NOMO-1 treated with dmso at 0.1 percent for 144 hours (cell line): ENCODE data around the gene ABHD17A.

Source experiments
- DNase-seq: peaks from one replicate; lab custom pipeline; 2025; ENCODE audit not compliant: unreplicated experiment; lab: John Stamatoyannopoulos, UW

The ABHD17A gene

GRCh38 chr19:1865172-1866010 lies 19.9 kb downstream of the ABHD17A start:
- no peak for DNase-seq

- peak; percentile 46 for DNase-seq
Measured at GRCh38 chr19:1864480-1865171, 20.7 kb downstream of the ABHD17A start.

- peak; percentile 87 for DNase-seq
Measured at GRCh38 chr19:1863638-1864479, 21.4 kb downstream of the ABHD17A start.

DNA sequence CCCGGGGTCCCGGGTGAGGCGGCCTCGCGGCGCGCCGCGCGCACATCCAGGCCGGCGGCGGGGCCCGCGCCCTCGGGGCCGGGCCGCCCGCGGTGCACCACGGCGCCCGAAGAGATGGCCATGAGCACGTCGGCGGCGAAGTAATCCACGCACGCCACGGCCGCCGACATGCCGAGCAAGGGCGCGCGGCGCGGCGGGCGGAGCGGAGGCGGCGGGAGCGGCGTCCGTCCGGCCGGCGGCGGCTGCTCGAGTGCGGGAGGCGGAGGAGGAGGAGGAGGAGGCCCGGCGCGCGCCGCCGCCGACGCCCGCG lies 22.0 kb downstream of the ABHD17A start, which contains the start of gene KLF16:
TSS of gene KLF16 (minus strand) at position 252 of the 310 bp plus-strand sequence. CDS start at position 170, 82 bp downstream.
- no peak for DNase-seq

DNA sequence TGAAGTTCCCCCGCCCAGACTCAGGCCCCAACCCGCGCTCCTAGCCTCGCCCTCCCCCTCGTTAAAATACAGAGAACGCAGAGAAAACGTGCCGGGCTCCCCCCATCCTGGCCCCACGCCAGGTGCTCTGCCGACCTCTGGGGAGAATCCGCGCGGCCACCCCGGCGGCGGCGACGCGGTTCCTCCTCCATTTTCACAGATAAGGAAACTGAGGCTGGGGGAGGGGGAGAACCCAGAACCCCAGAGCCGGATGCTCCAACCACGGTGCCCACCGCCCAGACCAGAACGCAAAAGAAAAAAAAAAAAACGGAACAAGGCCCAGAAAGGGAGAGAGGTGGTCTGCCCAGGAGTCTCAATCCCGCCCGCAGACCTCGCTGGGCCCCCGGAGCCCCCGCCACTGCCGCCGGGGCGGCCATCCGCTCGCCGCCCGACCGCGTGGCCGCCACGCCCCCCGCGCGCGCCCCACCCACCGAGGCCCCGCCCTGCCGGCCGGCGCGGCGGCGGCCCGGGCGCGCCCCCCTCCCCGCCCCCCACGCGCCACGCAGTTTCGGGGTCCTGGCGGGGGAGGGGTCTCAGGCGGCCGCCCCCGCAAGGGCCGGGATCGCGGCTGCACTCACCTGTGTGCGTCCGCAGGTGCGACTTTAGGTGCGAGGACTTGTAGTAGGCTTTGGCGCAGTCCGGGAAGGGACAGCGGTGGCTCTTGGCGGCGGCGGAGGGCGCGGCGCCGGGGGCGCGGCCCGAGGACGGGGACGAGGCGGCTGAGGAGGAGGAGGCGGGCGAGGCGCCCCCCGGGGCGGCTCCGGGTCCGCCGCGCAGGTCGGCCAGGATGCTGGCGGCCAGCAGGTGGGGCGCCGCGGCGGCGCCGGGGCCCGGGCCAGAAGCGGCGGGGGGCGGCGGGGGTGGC lies 22.6 kb downstream of the ABHD17A start:
- DNase-seq: no peak

DNA sequence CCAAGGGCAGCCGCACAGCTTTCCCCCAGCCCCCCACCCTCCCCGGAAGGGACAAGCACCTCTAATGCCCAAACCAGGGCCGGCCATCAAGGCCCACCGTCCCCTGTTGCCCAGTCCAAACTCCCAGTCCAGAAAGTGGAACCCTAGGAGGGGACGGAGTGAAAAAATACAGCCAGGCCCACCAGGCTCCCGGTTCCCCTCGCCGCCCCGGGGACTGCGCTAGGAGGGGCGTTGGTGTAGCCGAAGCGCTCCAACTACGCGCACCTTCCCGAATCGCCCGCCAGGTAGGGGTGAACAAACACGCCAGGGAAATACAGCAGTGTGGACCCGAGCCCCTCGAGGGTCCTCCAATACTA lies 23.2 kb downstream of the ABHD17A start:
- no peak for DNase-seq

DNA sequence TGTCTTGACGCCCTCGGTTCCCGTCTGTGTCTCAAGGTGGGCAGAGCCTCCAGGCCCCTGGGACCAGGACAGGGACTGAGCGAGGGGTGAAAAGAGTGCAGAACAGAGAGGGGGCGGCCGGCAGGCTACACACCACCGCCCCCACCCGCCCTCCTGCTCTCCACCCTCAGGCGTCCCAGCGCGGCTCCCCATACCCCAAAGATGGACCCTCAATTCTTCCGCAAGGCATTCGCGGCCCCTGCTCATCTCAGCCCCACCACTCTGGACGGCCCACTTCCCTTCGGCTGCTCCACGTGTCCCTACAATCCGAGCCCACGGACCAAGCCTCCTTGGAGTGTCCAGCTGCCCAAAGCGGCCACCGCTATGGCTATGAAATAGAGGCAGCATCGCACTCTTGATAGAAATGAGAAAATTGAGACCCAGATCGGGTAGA lies 23.7 kb downstream of the ABHD17A start:
- DNase-seq: no peak

GRCh38 chr19:1860821-1861598 lies 24.3 kb downstream of the ABHD17A start:
- DNase-seq: no peak

DNA sequence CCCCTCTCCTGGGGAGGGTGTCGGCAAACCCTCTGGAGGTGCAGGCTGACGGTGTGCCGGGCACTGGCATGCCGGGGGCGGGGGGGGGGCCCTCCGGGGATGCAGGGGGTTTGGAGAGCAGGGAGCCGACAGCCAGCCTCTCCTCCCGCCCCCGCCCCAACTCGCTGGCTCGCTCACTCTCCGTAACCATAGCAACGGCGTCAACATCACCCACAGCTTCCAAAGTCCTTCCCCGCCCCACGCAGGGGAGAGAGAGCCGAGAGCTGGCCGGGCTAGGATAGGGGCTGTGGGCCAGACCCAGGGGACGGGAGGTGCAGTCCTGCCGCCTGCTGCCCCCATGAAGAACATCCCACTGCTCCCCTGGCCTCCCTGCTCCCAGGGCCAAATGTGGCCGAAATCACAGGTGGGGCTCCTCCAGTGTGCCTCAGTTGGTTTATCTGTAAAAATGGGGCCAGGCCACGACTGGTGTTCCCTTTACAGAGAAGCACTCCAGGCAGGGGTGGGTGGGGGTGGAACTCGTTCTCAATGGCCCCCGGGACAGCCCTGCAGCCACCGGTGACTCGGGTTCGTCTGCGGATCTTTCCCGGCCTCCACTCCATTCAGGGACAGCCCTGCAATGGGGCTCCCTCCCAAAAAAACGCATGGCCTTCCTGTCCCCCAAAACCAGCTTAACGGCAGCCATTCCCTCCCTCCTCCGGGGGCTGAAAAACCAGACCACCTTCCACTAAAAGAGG lies 25.1 kb downstream of the ABHD17A start:
- DNase-seq: no peak

- DNase-seq: no peak
Measured at GRCh38 chr19:1859331-1859781, 25.9 kb downstream of the ABHD17A start.

DNA sequence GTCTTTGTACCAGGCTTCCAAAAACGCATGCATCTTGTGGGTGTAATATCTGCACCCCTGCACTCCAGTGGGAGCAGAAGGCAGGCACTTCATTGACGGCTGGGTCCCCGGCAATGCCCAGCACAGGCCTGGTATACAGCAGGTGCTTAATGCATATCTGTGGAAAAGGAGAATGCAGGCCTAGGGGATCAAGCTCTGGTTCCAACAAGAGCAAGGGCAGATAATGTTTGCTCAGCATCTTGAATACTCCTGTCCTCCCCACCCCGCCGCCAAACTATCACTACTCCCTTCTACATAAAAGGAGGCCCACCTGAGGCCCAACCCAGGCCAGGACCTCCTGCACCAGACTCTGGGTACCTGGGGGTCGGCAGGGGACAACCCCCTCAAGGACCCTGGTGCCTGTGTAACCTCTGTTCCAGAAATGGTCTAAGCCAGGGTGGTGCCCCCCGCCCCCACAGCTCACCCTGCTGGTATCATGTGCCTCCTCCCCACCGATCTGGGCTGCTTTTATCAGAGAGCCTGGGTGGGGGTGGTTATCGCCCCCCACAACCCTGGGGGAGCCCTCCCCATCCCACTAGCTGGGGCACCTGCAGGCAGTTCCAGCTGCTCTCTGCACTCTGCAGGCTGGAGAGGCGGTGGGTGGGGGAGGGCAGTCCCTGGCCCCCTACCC lies 26.7 kb downstream of the ABHD17A start:
- no peak for DNase-seq

- no peak for DNase-seq
Measured at GRCh38 chr19:1857648-1858326, 27.5 kb downstream of the ABHD17A start.

DNA sequence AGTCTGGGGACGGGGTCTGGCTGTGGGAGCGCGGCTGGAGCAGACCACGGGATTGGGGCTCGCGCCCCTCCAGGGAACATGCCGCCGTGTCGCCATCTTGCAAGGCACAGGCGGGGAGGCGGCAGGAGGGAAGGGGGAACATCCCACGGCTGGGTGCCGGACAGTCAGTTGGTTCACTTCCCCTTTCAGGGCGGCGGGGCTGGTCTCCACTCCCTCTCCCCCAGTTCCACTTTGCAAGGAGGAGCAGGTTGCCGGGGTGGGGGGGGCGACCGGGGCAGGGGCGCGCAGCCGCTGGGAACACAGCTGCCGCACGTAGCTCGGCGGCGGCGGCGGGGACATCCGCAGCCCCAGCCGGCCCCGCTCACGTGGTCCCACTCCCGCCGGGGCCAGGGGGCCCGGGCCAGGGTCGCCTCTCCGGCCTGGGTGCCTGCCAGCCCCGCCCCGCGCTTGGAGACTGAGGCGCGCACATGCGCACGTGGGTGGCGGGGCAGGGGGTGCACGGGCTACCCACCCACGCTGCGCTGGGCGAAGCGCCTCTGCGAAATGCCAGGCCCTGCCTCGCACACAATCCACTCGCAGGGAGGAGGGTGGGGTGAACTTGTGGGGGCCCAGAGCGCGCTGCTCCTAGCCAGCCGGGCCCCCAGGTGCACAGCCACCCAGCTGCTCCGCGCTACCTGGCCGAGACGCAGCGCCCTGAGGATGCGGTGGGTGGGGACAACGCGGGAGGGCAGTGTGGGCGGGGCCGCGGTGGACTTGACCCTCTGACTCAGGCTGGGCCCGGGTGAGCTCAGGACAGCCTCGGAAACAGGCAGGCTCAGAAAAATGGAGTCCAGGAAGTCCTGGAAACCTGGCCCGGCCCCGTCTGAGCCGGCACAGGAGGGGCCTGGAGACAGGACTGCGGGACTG lies 28.3 kb downstream of the ABHD17A start:
- peak; percentile 88 for DNase-seq

GRCh38 chr19:1856345-1856697 lies 29.0 kb downstream of the ABHD17A start:
- DNase-seq: no peak

GRCh38 chr19:1855828-1856255 lies 29.5 kb downstream of the ABHD17A start:
- no peak for DNase-seq

- DNase-seq: peak; percentile 93
Measured at GRCh38 chr19:1855040-1855827, 30.1 kb downstream of the ABHD17A start.
